ENCODE results near the gene ANKRD36C.
"Not testable (repeated sequence)": the region's sequence is repeated elsewhere in the genome, so short reads cannot be mapped to it uniquely, and the experiment has no call there.

DNA sequence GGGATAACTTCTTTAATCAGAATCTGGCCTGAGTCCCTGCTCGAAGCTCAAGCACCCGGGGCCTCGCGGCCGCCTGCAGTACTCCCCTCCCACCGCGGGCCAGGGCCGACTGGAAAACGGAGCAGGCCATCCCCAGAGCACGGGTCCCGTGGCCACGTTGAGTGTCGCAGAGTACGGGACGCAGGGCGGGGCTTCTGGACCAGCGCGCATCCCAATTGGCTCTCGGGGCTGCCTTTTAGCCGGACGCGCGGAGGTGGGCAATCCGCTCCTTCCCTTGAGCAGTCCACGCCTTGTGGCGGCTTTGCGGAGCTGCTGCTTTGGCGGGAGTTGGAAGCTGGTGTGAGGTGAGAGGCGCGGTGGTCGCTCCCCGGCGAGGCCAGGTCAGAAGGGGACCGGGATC, 202.2 kb downstream of the ANKRD36C start:
- TF ChIP-seq, protein P1, sequence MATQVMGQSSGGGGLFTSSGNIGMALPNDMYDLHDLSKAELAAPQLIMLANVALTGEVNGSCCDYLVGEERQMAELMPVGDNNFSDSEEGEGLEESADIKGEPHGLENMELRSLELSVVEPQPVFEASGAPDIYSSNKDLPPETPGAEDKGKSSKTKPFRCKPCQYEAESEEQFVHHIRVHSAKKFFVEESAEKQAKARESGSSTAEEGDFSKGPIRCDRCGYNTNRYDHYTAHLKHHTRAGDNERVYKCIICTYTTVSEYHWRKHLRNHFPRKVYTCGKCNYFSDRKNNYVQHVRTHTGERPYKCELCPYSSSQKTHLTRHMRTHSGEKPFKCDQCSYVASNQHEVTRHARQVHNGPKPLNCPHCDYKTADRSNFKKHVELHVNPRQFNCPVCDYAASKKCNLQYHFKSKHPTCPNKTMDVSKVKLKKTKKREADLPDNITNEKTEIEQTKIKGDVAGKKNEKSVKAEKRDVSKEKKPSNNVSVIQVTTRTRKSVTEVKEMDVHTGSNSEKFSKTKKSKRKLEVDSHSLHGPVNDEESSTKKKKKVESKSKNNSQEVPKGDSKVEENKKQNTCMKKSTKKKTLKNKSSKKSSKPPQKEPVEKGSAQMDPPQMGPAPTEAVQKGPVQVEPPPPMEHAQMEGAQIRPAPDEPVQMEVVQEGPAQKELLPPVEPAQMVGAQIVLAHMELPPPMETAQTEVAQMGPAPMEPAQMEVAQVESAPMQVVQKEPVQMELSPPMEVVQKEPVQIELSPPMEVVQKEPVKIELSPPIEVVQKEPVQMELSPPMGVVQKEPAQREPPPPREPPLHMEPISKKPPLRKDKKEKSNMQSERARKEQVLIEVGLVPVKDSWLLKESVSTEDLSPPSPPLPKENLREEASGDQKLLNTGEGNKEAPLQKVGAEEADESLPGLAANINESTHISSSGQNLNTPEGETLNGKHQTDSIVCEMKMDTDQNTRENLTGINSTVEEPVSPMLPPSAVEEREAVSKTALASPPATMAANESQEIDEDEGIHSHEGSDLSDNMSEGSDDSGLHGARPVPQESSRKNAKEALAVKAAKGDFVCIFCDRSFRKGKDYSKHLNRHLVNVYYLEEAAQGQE (IDR thresholded peaks at IDR 0.05; ENCODE audit: borderline replicate concordance) = not testable (repeated sequence)
- TF ChIP-seq, protein P1 (CRISPR knock-in tag; IDR thresholded peaks at IDR 0.05; ENCODE audit: low read depth) = not testable (repeated sequence)
- TF ChIP-seq, protein P2, sequence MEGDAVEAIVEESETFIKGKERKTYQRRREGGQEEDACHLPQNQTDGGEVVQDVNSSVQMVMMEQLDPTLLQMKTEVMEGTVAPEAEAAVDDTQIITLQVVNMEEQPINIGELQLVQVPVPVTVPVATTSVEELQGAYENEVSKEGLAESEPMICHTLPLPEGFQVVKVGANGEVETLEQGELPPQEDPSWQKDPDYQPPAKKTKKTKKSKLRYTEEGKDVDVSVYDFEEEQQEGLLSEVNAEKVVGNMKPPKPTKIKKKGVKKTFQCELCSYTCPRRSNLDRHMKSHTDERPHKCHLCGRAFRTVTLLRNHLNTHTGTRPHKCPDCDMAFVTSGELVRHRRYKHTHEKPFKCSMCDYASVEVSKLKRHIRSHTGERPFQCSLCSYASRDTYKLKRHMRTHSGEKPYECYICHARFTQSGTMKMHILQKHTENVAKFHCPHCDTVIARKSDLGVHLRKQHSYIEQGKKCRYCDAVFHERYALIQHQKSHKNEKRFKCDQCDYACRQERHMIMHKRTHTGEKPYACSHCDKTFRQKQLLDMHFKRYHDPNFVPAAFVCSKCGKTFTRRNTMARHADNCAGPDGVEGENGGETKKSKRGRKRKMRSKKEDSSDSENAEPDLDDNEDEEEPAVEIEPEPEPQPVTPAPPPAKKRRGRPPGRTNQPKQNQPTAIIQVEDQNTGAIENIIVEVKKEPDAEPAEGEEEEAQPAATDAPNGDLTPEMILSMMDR (IDR thresholded peaks at IDR 0.05 in 2 of 3, conservative IDR thresholded peaks at IDR 0.05 in 1 of 3; ENCODE audit: insufficient read depth in 2 of 3, low read depth in 1 of 3, low read length in 3 of 3) = not testable (repeated sequence)
- TF ChIP-seq MIER1 (IDR thresholded peaks at IDR 0.05; ENCODE audit: low read depth); TAF15 (IDR thresholded peaks at IDR 0.05; ENCODE audit: low read depth, low read length); TCF7L2 (IDR thresholded peaks at IDR 0.05; ENCODE audit: low read depth, low read length); NFIC (IDR thresholded peaks at IDR 0.05); ZNF57 (CRISPR knock-in tag; IDR thresholded peaks at IDR 0.05); SNIP1 (IDR thresholded peaks at IDR 0.05; ENCODE audit: low read depth); CREM (IDR thresholded peaks at IDR 0.05; ENCODE audit: low read depth); ZNF75A (CRISPR knock-in tag; IDR thresholded peaks at IDR 0.05); DNMT1 (IDR thresholded peaks at IDR 0.05); NONO (IDR thresholded peaks at IDR 0.05; ENCODE audit: low read depth in 2 of 2, low read length in 1 of 2): not testable (repeated sequence)
- TF ChIP-seq, protein P3, sequence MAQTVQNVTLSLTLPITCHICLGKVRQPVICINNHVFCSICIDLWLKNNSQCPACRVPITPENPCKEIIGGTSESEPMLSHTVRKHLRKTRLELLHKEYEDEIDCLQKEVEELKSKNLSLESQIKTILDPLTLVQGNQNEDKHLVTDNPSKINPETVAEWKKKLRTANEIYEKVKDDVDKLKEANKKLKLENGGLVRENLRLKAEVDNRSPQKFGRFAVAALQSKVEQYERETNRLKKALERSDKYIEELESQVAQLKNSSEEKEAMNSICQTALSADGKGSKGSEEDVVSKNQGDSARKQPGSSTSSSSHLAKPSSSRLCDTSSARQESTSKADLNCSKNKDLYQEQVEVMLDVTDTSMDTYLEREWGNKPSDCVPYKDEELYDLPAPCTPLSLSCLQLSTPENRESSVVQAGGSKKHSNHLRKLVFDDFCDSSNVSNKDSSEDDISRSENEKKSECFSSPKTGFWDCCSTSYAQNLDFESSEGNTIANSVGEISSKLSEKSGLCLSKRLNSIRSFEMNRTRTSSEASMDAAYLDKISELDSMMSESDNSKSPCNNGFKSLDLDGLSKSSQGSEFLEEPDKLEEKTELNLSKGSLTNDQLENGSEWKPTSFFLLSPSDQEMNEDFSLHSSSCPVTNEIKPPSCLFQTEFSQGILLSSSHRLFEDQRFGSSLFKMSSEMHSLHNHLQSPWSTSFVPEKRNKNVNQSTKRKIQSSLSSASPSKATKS (CRISPR knock-in tag; IDR thresholded peaks at IDR 0.05) = not testable (repeated sequence)
- TF ChIP-seq, protein P4, sequence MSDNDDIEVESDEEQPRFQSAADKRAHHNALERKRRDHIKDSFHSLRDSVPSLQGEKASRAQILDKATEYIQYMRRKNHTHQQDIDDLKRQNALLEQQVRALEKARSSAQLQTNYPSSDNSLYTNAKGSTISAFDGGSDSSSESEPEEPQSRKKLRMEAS (CRISPR knock-in tag; IDR thresholded peaks at IDR 0.05) = not testable (repeated sequence)

All from K562 (cell line).